ENCODE results near the gene PLEKHA5.
"Not testable (repeated sequence)": the region's sequence is repeated elsewhere in the genome, so short reads cannot be mapped to it uniquely, and the experiment has no call there.

PLEKHA5 gene

DNA sequence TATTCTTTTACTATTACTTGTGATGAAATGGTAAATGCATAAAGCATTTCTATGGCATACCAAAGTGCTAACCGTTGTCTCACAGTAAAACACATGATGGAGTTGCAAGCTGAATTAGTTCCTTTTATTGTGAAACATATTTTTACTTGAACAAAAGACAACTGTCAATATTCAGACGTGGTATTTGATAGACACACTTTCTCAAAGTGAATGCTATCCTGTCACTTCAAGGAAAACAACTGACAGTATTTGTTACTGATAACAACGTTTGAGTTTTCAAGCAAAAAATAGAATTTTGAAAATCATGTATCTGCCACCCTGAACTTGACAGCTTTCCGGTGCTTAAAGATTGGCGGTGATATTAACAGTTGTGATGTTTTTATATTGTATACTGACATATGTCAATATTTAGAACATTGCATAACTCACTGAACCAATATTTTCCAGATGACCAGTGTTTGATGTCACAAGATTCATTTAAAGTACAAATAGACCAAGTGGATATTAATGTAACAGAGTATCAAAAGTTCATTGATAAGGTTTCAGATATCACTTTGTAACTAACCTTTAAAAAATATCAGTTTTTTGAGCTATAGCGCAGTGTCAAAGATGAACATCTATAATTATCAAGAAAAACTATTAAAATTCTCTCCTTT is 156.4 kb downstream of the PLEKHA5 start:
- no peak for DNase-seq

DNA sequence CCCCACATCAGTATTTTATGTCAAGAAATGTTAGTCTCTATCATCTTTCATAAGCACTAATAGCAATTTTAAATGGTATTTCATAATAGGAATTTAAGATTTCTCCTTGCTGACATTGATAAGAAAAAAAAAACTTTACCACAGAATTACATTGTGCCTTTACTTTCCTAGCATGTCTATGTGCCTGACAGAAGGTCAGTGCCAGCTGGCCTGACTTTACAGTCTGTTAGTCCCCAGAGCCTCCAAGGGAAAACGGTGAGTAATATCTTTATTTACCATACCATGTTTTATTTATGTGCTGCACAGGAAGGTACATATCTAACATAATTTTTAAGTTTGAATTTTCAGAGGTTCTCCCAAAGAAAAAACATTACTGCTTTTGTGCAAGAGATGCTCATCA is 157.8 kb downstream of the PLEKHA5 start:
- DNase-seq = no peak

DNA sequence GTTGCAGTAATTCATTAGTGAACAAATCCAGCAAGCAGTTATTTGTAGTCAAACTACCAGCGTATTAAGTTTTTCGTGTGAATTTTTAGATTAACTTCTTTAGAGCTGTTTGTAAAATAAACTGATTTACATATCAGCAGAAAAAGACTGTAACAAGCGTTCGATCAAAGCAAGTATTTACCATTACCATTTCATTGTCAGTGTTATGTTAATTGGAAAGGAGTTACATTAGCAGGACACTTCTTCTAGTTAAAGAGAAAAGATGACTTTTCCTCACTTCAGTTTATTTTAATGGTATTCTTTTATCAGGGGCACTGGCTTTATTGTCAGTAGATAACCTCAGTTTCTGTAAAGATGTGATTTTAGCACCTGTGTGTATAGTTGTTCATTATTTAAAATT is 158.6 kb downstream of the PLEKHA5 start:
- DNase-seq = no peak

DNA sequence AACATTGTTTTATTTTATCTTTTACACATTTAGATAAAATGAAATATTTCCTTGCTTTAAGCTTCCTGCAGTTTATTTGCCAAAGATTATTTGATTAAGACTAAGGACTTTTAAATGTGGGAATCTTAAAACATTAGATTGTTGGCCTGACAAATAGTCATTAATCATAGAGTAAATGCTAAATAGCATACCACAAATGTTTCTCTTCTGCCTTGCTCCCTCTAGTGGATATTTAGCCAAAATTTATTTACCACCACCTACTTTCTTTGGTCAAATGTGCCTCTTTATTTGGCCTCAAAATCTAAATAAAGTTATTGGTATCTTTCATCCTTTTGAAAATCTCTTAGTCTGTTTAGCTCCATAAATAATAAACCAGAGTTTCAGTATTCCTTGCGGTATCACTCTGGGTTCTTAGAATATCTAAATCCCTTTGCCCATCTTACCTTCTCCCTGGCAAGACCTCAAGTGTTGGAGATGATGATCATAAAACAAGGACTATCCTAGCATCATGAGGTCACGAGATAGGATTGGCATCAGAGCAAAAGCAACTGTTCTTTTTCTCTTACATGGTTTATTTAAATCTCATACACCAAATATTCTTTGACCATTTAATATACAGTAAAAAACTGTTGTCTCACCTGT is 159.2 kb downstream of the PLEKHA5 start:
- DNase-seq = peak; percentile 54

DNA sequence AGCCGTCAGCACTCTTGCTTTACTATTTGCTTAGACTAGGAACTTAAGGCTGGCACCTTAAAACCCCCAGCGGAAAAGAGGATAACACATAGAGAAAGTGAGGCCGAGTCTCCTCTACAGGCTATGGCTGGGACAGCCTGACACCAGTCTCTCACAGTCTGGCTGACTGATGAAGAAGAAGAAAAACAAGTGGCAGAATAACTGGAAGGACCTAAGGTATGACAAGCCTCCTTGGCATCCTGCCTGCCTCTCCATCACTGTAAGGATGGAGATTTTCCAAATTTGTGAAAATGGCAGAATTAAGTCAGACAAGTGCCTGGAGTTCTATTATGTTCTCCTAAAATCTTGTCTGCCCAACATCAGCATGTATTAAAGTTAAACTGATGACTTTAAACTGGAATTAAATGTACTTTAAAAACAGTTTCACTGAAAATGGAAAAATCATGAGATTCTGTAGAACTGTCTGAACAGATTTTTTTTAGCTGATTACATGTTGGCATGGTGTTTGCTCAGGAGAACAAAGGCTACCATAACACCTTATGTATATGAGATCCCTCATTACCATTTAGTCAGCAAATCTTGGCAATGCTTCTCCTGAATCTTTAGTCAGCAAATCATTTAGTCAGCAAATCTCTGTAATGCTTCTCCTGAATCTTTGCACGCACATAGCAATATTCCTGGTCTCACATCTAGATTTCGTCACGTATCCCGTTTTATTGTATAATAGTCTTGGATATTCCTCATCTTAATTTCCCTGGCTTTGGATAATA is 169.5 kb downstream of the PLEKHA5 start:
- DNase-seq = no peak

DNA sequence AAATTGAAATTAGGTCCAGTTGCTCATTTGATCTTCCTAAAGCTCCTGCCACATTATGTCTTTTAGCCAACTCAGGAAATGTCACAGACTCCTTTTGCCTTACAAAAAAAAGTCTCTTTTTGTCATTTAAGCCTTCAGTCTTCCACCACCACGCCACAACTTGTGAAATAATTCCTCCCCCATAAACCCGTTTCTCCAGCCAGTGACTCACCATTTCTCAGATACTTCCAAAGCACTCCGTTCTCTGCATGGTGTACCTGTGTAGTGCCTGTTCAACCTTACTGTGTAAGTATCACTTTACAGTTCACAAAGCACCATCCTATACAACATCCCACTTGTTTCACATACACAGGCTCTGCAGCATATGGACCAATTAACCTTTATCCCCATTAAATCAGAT is 170.2 kb downstream of the PLEKHA5 start:
- DNase-seq = no peak

DNA sequence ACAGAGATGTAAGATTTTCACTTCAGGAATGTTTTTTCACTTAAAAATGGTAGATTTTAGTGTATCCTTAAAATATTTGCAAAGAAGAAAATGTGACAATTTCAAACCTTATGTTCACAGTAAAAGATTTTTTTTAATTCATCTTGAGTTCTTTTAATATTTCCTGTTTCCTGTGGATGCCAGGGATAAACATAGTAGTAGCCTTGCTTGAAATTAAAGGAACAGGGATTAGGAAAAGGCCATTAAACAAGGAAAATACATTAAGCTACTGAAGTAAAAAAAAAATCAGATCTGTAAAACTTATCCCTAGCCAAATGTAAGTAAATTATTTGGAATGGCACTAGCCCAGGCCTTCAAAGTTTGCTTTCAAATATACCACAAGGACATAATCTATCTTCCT is 171.7 kb downstream of the PLEKHA5 start:
- no peak for DNase-seq

DNA sequence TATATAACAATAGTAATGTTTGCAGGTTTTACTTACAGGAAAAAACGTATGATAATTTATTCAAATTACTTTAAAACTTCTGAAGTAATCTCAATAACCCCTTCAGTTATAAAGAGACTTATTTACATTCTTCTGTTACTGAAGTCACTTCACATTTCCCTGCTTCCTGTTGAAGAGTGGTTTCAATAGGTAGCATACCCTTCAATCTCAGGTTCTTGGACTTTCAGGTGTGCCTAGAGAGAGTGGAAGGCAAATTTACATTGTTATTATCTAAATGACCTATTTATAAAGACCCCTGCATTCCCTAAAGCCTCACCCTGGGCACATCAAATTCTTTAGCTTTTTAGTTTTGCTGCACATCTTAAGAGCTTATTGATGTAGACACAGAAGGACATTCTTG is 172.2 kb downstream of the PLEKHA5 start:
- no peak for DNase-seq

DNA sequence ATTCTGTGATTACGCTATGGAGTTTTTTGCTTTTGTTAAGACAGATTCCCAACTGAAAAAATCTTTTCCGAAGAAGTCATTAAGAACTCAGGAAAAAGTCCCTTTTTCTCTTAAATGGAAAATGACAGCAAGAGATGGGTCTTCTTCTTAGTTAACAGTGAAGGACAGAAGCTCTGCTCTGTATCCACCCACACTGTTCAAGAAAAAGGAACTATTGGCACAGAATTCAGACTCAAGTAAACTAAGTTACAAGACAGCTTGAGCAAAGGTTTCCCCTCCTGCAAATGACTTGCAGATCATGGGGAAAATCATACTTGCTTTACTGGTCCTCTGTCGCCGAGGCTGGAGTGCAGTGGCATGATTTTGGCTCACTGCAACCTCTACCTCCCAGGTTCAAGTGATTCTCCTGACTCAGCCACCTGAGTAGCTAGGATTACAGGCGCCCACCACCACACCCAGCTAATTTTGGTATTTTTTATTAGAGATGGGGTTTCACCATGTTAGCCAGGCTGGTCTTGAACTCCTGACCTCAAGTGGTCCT is 172.6 kb downstream of the PLEKHA5 start:
- DNase-seq = no peak

DNA sequence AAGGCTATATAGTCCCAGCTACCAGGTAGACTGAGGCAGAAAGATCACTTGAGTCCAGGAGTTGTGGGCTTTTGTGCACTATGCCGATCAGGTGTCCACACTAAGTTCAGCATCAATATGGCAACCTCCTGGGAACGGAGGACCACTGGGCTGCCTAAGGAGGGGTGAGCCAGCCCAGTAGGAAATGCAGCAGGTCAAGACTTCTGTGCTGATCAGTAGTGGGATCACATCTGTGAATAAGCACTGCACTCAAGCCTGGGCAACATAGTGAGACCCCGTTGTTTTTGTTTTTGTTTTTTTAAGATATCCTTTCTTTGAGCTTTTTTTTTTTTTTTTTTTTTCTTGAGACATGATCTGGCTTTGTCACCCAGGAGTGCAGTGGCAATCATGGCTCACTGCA is 174.0 kb downstream of the PLEKHA5 start:
- no peak for DNase-seq

DNA sequence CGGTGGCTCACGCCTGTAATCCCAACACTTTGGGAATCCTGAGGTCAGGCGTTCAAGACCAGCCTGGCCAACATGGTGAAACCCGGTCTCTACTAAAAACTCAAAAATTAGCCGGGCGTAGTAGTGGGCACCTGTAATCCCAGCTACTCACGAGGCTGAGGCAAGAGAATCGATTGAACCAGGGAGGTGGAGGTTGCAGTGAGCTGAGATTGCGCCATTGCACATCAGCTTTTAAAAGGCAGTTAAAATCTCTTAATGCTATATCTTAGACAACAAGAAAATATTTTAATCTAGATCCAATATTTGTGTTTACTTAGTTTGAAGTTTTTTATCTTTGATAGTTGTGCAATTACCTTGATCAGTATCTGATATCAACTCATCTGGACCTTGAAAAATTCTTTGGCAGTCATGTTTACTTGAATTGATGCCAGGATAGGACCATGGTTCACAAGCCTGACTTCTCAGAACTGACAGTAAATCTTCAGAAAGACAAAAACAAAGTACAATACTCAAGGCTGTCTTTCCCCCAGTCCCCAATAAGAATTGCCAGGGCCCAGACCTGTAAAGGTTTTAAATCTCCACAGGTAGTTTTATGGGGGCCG is 174.7 kb downstream of the PLEKHA5 start:
- no peak for DNase-seq

DNA sequence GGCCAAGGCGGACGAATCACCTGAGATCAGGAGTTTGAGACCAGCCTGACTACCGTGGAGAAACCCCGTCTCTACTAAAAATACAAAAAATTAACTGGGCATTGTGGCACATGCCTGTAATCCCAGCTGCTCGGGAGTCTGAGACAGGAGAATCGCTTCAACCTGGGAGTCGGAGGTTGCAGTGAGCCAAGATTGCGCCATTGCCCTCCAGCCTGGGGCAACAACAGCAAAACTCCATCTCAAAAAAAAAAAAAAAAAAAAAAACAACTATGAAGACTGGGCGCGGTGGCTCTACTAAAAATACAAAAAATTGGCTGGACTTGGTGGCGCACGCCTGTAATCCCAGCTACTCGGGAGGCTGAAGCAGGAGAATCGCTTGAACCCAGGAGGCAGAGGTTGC is 176.1 kb downstream of the PLEKHA5 start:
- not testable (repeated sequence) for DNase-seq

DNA sequence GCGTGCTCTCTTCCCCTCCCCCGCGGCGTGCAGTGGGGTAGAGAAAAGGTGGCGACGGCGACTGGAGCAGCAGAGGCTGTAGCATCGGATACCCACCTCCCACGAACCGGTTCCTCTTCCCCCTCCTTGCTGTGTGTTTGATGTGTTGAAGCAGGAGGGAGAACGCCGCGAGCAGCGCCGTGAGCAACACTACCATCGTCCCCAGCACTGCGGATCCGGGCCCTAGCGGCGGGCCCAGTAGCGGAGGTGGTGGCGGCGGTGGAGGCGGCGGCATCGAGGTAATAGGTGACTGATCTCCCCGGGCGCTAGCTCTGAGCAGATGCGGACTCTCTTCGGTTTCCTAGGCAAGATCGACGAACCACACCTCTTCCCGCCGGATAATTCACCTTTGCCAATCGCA is 176.8 kb downstream of the PLEKHA5 start:
- DNase-seq = no peak

DNA sequence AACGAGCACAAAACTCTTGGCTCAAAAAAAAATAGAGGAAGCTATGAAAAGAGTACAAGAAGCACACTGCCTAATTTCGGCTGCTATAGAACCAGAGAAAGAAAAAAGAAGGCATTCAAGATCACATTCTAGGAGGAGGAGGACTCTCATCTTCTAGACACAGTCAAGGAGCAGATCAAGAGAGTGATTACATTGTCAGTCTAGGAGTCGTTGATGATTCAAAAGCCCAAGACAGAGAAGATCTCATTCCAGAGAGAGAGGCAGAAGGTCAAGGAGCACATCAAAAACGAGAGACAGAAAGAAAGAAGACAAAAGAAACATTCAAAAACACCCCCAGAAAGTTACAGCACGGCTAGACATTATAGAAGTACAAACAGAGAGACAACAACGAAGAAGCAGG is 177.9 kb downstream of the PLEKHA5 start:
- no peak for DNase-seq

DNA sequence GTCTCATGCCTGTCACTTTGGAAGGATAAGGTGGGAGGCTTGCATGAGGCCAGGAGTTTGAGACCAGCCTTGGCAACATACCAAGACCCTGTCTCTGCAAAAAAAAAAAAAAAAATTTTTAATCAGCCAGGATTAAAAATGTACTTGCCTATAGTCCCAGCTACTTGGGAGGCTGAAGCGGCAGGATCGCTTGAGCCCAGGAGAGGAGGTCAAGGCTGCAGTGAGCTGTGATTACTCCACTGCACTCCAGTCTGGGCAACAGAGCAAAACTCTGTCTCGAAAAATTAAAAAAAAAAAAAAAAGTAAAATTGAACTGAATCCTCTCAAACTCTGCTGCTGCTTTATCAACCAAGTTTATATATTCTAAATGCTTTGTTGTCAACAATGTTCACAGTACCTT is 181.6 kb downstream of the PLEKHA5 start:
- no peak for DNase-seq

DNA sequence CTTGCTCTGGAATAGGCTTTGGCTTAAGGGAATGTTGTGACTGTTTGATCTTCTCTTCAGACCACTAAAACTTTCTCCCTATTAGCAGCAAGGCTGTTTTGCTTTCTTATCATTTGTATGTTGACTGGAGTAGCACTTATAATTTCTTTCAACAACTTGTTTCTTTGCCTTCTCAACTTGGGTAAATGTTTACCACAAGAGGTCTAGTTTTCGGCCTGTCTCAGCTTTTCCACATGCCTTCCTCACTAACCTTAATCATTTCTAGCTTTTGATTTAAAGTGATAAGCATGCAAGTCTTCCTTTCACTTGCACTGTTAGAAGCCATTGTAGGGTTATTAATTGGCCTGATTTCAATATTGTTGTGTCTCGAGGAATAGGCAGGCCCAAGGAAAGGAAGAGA is 183.1 kb downstream of the PLEKHA5 start:
- no peak for DNase-seq

DNA sequence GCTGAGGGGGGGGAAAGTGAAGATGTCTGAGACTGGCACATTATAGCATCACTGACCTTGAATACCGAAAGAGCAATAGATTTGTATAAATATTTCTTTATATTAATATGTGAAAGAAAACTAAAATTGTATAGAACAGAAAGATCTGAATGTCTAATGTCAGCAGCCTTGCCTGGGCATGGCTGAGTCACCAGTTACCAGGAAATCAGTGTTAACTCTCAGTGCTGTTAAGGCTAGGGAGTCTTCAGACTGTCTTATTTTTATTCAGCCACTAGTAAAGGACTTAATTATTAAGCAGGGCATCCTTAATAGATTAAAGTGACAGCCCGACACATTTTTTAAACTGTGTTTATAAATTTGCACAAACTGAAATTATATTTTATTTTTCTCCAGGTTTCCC is 186.9 kb downstream of the PLEKHA5 start:
- DNase-seq = no peak

DNA sequence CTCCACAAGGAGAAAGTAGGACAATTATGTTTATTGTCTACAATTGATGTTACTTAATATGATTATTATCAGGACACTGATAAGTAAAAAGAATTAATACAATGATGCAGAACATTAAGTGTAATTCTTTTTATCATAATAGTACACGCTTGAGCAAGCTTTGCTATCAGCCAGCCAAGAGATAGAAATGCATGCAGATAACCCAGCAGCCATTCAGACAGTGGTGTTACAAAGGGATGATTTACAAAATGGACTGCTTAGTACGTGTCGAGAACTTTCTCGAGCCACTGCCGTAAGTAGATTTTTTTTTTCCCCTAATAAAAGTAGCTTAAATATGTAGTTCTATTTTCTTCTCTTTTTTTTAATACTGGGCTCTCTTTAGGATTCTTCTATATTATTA is 192.8 kb downstream of the PLEKHA5 start:
- DNase-seq = no peak

DNA sequence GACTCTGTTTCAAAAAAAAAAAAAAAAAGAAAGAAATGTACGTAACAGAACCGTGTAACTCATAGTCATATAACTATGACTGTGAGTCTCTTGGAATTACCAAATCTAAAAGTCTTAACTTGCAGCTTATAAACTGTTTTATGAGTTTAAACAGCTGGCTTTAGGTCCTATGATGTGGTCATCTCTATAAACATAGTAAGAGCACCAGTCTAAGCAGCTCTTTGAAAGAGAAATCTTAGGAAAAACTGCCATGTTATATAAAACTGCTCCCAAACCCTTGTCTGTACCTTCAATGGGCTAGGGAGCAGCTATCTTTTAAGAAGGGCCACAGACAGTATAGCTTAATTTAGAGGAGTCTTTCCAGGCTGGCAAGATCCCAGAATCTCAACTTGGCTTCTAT is 194.3 kb downstream of the PLEKHA5 start:
- no peak for DNase-seq

DNA sequence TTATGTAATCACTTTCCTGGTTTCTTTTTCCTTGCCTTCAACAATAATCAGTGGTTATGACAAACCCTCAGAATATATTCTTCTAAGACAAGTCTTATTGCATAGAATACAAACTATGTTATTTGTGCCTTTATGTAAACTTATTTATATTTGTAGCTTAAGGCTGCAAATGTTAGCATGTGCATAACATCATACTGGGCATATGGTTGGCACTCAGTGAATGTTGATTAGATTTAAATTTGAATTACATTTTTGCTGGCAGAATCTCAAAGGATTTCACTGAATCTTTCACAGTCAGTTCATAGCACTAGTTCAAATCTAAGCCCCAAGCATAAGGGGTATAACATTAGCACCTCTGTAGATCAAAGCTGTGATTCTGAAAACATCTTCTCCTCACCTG is 196.6 kb downstream of the PLEKHA5 start:
- DNase-seq = no peak

DNA sequence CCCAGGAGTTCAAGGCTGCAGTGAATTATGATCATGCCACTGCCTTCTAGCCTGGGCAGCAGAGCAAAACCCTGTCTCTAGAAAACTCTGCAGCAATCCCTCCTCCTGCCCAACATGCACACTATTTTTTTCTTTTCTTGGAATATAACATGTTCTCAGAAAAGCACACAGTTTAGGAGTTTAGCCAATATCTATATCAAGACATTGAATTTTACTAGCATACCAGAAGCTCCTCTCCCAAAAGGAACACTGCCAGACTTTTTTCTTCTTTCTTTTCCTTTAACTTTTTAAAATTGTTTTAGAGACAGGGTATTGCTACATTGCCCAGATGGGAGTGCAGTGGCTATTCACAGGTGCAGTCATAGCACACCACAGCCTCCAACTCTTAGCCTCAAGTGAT is 202.7 kb downstream of the PLEKHA5 start:
- DNase-seq = no peak

DNA sequence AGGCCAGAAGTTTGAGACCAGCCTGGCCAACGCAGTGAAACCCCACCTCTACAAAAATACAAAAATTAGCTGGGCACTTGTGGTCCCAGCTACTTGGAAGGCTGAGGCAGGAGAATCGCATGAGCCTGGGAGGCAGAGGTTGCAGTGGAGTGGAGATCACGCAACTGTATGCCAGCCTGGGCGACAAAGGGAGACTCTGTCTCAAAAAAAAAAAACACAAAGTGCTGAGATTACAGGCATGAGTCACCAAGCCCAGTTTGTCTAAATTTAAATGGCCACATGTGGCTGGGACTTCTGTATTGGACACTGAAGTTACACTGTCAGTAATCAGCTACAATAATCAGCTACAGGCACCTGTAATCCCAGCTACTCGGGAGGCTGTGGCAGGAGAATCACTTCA is 208.9 kb downstream of the PLEKHA5 start:
- no peak for DNase-seq

DNA sequence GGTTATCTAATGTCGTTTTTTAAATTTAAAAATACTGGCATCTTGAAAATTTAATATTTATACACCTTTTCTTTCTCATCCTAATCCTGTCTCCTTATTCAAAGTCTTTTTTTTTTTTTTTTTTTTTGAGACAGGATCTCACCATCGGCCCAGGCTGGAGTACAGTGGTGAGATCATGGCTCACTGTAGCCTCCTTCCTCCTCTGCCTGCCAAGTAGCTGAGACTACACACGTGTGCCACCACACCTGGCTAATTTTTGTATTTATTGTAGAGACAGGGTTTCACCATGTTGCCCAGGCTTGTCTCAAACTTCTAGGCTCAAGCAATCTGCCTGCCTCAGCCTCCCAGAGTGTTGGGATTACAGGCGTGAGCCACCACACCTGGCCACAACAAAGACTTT is 221.3 kb downstream of the PLEKHA5 start:
- not testable (repeated sequence) for DNase-seq

DNA sequence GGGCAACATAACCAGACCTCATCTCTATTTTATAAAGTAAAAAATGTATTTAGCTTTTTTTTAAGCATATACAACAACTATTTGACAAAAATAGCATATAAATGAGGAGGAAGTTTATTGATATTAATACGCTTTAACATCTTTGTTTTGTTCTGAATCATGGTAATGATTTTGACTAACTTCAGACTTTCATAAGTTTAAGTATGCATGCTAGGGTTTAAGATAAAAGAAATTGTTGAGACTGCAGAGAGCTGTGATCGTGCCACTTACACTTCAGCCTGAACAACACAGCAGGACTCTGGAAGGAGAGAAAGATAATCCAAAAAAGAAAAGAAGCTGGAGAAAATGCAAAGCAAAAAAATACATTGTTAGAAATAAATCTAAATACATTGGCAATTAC is 221.8 kb downstream of the PLEKHA5 start:
- DNase-seq = no peak

All from NCI-H510A treated with DMSO at 0.1 percent for 48 hours (cell line).